ENCODE measurements around the gene RSPH1.

The RSPH1 gene

DNA sequence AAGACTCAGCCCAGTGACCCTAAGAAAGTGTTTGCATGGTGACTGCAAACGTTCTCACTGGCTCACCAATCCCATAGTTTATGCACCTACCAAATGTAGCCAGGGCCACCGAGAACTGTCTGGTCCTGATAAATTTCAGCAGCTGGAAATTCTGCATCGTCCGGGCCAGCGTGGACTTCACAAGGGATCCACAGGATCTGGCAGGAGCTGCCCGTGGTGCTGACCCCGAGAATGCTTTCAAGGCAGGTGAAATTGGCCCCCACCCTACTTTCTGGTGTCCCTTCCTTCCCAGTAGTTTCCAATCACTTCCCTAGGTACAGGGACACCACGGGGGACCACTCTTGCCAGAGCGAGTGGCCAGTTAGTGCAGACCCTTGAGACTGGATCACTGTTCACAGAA lies 66.2 kb downstream of the RSPH1 start:
- TF ChIP-seq CTCF (IDR thresholded peaks at IDR 0.05; ENCODE audit: low read depth, low read length): no peak
- H3K4me3 ChIP-seq (replicated peaks in 1 of 2; ENCODE audit: low read depth in 2 of 2, low read length in 2 of 2): no peak overlapping the region
- DNase-seq (ENCODE audit: low read depth in 2 of 2): no peak

- DNase-seq (ENCODE audit: low read depth in 2 of 2): no peak
- no peak for TF ChIP-seq CTCF (IDR thresholded peaks at IDR 0.05; ENCODE audit: low read depth, low read length)
- H3K4me3 ChIP-seq (replicated peaks in 1 of 2; ENCODE audit: low read depth in 2 of 2, low read length in 2 of 2): no peak overlapping the region
Measured at GRCh38 chr21:42429021-42429420, 67.0 kb downstream of the RSPH1 start.

GRCh38 chr21:42427809-42428419 lies 68.1 kb downstream of the RSPH1 start:
- no peak for TF ChIP-seq CTCF (IDR thresholded peaks at IDR 0.05; ENCODE audit: low read depth, low read length)
- DNase-seq (ENCODE audit: low read depth in 2 of 2): no peak
- no peak overlapping the region for H3K4me3 ChIP-seq (replicated peaks in 1 of 2; ENCODE audit: low read depth in 2 of 2, low read length in 2 of 2)

DNA sequence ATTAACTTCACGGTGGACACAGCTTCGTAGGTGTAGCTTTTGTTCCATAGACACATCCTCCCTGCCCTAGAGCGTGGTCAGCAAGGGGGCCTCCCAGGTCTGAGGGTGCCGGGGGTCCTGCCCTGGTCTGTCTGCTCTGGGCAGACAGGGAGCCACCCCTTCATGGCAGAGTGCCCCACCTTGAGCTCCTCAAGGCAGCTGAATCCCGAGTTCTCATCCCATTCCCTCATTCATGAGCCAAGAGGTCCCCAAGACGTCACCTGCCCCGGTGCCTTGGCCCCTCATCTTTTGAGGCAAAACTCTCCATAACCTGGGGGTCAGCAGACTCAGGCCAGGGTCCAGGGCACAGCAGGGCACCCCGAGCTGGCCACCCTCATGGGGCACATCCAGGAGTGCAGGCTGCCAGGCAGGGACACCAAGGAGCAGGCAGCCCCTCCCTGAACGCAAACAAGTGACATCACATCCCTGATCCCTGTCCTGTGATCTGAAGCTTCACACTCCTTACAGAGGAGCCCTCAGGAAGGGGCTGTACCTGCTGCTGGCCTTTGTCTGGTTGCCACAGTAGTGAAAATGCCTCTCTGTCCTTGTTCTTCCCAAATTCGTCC lies 69.0 kb downstream of the RSPH1 start:
- TF ChIP-seq CTCF (IDR thresholded peaks at IDR 0.05; ENCODE audit: low read depth, low read length): no peak
- no peak for DNase-seq (ENCODE audit: low read depth in 2 of 2)
- no peak overlapping the region for H3K4me3 ChIP-seq (replicated peaks in 1 of 2; ENCODE audit: low read depth in 2 of 2, low read length in 2 of 2)

GRCh38 chr21:42426424-42426823 lies 69.6 kb downstream of the RSPH1 start:
- no peak overlapping the region for H3K4me3 ChIP-seq (replicated peaks in 1 of 2; ENCODE audit: low read depth in 2 of 2, low read length in 2 of 2)
- no peak for DNase-seq (ENCODE audit: low read depth in 2 of 2)
- TF ChIP-seq CTCF (IDR thresholded peaks at IDR 0.05; ENCODE audit: low read depth, low read length): no peak

- H3K4me3 ChIP-seq (replicated peaks in 1 of 2; ENCODE audit: low read depth in 2 of 2, low read length in 2 of 2): no peak overlapping the region
- no peak for TF ChIP-seq CTCF (IDR thresholded peaks at IDR 0.05; ENCODE audit: low read depth, low read length)
- DNase-seq (ENCODE audit: low read depth in 2 of 2): no peak
Measured at GRCh38 chr21:42425591-42425990, 70.4 kb downstream of the RSPH1 start.
